HepG2 (cell line): ENCODE measurements around the gene ZNF587B. TPM values are rescaled to one million over a fixed set of nuclear protein-coding genes. Genes with fewer than 3 reads are reported as not detected.
A peak's percentile ranks its signal among the peaks of the same experiment; 100 is the strongest.

Experiments
- ATF1 ChIP-seq: IDR thresholded peaks from 2 replicates; pipeline ENCODE4 v1.6.1; 2016; ENCODE audit warnings: mild to moderate bottlenecking, control low read depth
- BRD4 ChIP-seq: sonication (generic); formaldehyde crosslinking; IDR thresholded peaks from 2 replicates; pipeline ENCODE4 v1.4.0; 2020; ENCODE audit warnings: missing genetic modification reagents
- CEBPB ChIP-seq: IDR thresholded peaks from 2 replicates; pipeline ENCODE4 v1.6.1; 2011; ENCODE audit warnings: low read depth, low read length, improper control_type of control experiment, borderline replicate concordance
- HIVEP1 ChIP-seq: sonication (generic); formaldehyde crosslinking; IDR thresholded peaks from 2 replicates; pipeline ENCODE4 v1.4.0; 2020; ENCODE audit warnings: mild to moderate bottlenecking, missing genetic modification reagents
- KDM5A ChIP-seq: fragments of 200-600 bp; sonication (generic); IDR thresholded peaks from 2 replicates; pipeline ENCODE4 v1.7.0; 2018; ENCODE audit warnings: antibody characterized with exemption, mild to moderate bottlenecking, low read length, borderline replicate concordance
- NFE2 ChIP-seq: sonication (generic); formaldehyde crosslinking; IDR thresholded peaks from 2 replicates; pipeline ENCODE4 v1.4.0; 2020; ENCODE audit warnings: missing genetic modification reagents
- POLR2AphosphoS5 ChIP-seq: IDR thresholded peaks from 2 replicates; pipeline ENCODE4 v1.6.1; 2012; ENCODE audit warnings: low read depth, low read length
- SMARCC2 ChIP-seq: fragments of 450-650 bp; IDR thresholded peaks from 2 replicates; pipeline ENCODE4 v1.6.1; 2017; ENCODE audit warnings: antibody characterized with exemption, mild to moderate bottlenecking
- SRSF9 ChIP-seq: fragments of 200-400 bp; formaldehyde crosslinking; IDR thresholded peaks from 2 replicates; pipeline ENCODE4 v1.6.1; 2018; ENCODE audit warnings: borderline replicate concordance, mild to moderate bottlenecking, low read depth, low read length; ENCODE audit not compliant: insufficient read depth, poor library complexity, severe bottlenecking
- ZFP90 ChIP-seq: sonication (generic); formaldehyde crosslinking; IDR thresholded peaks from 2 replicates; pipeline ENCODE4 v1.8.0; 2022; ENCODE audit warnings: missing genetic modification reagents, mild to moderate bottlenecking, inconsistent platforms, borderline replicate concordance
- ZNF619 ChIP-seq: sonication (generic); formaldehyde crosslinking; IDR thresholded peaks from 2 replicates; pipeline ENCODE4 v1.4.0; 2020; ENCODE audit warnings: mild to moderate bottlenecking, missing genetic modification reagents
- polyA plus RNA-seq, 8 experiments: library from polyadenylated mRNA; depleted of rRNA in 3 of 8; stranded (reverse) in 7 of 8; unstranded in 1 of 8; fragments of >200 nt; fragmentation: Illumina TruSeq in 4 of 8; extraction: Trizol in 4 of 8; gene quantifications; 2 replicates each; pipeline versions ENCODE4 v1.2.1 to v1.2.3, GENCODE V29; 2011 to 2016; ENCODE audit warnings: low read depth in 4 of 8, missing spikeins in 1 of 8, mixed read lengths in 1 of 8; ENCODE audit not compliant: insufficient read depth in 1 of 8
- total RNA-seq, 5 experiments: library from RNA; depleted of rRNA; stranded (reverse); fragments of >200 nt; fragmentation: Illumina TruSeq; extraction: Trizol; gene quantifications; 2 replicates each; pipeline ENCODE4 v1.2.3, GENCODE V29; 2016; ENCODE audit warnings: low read depth in 1 of 5
- TF ChIP-seq, protein P1 (sequence below): sonication (generic); formaldehyde crosslinking; IDR thresholded peaks from 2 replicates; pipeline ENCODE4 v1.8.0; 2023; ENCODE audit warnings: mild to moderate bottlenecking, missing genetic modification reagents
- TF ChIP-seq, protein P2 (sequence below): sonication (generic); formaldehyde crosslinking; IDR thresholded peaks from 2 replicates; pipeline ENCODE4 v1.5.1; 2020; ENCODE audit warnings: missing genetic modification reagents, mild to moderate bottlenecking, borderline replicate concordance
- TF ChIP-seq, protein P3 (sequence below): sonication (generic); formaldehyde crosslinking; IDR thresholded peaks from 2 replicates; pipeline ENCODE4 v1.4.0; 2020; ENCODE audit warnings: mild to moderate bottlenecking, low read depth, missing genetic modification reagents
- TF ChIP-seq, protein P4 (sequence below): sonication (generic); formaldehyde crosslinking; IDR thresholded peaks from 2 replicates; pipeline ENCODE4 v1.4.0; 2020; ENCODE audit warnings: mild to moderate bottlenecking, missing genetic modification reagents
- TF ChIP-seq, protein P5 (sequence below): IDR thresholded peaks from 2 replicates; pipeline ENCODE4 v1.6.1; 2016; ENCODE audit warnings: missing compliant biosample characterization, missing genetic modification reagents, borderline replicate concordance
- TF ChIP-seq, protein P6 (sequence below), 2 experiments: fragments of 450-650 bp in 1 of 2; sonication (generic) in 1 of 2; formaldehyde crosslinking; IDR thresholded peaks; 2 replicates each; pipeline versions ENCODE4 v1.5.0 to v1.8.0; 2020 to 2022; ENCODE audit warnings: mild to moderate bottlenecking in 1 of 2, missing genetic modification reagents in 1 of 2

Gene ZNF587B
- total and polyA plus RNA-seq, 2 of the 13 experiments (the other 11 are each of a cell fraction or from before 2014, with no cell fraction given): 5.2 to 29.9 TPM

DNA sequence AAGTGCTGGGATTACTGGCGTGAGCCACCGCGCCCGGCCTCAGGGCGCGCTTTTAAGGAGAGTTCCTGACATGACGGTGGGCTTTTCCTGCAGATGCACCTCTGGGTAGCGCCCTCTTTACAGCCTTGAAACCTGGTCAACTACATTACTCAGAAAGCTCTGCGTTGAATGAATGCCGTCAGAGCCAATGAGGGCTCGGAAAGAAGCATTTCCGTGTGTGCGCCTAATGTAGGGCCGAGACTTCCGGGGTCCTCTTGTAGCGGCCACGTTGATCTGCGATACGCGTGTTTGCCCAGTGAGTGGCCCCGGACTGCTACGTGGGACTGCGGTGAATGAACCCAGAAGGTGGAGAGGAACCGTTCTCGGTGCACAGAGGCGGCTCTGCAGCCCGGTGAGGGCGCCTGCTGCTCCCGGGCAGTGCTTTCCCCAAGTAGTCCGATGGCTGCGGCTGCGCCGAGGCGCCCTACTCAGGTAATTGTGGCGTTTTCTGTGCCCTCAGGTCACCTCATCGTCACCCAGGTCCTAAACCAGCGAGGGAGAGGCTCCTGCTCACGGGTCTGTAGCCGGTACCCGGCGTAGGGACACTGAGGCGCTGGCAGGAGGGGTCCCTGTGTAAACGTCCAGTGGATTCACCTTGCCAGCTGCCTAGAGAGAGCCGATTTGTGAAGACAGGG, 10.5 kb upstream of the ZNF587B start (continued):
- TF ChIP-seq POLR2AphosphoS5 (peak; percentile 90), KDM5A (peak; percentile 61), BRD4 (no peak), SMARCC2 (no peak), NFE2 (no peak), ATF1 (CRISPR knock-in tag) (peak; percentile 58), CEBPB (no peak), ZNF619 (CRISPR knock-in tag) (0 out of 2 replicates have a peak, but pooled peaks have one; percentile 77), ZFP90 (CRISPR knock-in tag) (0 out of 2 replicates have a peak, but pooled peaks have one; percentile 73), SRSF9 (no peak), HIVEP1 (peak; percentile 66)
- TF ChIP-seq, protein P1, sequence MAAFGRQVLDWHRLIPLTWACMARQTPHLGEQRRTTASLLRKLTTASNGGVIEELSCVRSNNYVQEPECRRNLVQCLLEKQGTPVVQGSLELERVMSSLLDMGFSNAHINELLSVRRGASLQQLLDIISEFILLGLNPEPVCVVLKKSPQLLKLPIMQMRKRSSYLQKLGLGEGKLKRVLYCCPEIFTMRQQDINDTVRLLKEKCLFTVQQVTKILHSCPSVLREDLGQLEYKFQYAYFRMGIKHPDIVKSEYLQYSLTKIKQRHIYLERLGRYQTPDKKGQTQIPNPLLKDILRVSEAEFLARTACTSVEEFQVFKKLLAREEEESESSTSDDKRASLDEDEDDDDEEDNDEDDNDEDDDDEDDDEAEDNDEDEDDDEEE: 0 out of 2 replicates have a peak, but pooled peaks have one; percentile 70
- TF ChIP-seq, protein P2, sequence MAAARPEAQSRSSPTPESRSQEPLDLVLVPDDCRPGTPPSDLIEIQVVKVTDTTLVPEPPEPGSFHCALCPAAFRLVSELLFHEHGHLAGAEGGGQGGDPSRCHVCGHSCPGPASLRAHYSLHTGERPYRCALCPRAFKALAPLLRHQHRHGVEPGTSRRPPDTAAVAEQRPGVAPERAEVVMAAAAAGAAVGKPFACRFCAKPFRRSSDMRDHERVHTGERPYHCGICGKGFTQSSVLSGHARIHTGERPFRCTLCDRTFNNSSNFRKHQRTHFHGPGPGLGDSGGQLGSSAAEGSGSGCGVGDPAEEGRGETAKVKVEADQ (CRISPR knock-in tag): no peak
- TF ChIP-seq, protein P3, sequence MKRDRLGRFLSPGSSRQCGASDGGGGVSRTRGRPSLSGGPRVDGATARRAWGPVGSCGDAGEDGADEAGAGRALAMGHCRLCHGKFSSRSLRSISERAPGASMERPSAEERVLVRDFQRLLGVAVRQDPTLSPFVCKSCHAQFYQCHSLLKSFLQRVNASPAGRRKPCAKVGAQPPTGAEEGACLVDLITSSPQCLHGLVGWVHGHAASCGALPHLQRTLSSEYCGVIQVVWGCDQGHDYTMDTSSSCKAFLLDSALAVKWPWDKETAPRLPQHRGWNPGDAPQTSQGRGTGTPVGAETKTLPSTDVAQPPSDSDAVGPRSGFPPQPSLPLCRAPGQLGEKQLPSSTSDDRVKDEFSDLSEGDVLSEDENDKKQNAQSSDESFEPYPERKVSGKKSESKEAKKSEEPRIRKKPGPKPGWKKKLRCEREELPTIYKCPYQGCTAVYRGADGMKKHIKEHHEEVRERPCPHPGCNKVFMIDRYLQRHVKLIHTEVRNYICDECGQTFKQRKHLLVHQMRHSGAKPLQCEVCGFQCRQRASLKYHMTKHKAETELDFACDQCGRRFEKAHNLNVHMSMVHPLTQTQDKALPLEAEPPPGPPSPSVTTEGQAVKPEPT (CRISPR knock-in tag): peak; percentile 56; the same call in 1 of the 2 replicates
- TF ChIP-seq, protein P4, sequence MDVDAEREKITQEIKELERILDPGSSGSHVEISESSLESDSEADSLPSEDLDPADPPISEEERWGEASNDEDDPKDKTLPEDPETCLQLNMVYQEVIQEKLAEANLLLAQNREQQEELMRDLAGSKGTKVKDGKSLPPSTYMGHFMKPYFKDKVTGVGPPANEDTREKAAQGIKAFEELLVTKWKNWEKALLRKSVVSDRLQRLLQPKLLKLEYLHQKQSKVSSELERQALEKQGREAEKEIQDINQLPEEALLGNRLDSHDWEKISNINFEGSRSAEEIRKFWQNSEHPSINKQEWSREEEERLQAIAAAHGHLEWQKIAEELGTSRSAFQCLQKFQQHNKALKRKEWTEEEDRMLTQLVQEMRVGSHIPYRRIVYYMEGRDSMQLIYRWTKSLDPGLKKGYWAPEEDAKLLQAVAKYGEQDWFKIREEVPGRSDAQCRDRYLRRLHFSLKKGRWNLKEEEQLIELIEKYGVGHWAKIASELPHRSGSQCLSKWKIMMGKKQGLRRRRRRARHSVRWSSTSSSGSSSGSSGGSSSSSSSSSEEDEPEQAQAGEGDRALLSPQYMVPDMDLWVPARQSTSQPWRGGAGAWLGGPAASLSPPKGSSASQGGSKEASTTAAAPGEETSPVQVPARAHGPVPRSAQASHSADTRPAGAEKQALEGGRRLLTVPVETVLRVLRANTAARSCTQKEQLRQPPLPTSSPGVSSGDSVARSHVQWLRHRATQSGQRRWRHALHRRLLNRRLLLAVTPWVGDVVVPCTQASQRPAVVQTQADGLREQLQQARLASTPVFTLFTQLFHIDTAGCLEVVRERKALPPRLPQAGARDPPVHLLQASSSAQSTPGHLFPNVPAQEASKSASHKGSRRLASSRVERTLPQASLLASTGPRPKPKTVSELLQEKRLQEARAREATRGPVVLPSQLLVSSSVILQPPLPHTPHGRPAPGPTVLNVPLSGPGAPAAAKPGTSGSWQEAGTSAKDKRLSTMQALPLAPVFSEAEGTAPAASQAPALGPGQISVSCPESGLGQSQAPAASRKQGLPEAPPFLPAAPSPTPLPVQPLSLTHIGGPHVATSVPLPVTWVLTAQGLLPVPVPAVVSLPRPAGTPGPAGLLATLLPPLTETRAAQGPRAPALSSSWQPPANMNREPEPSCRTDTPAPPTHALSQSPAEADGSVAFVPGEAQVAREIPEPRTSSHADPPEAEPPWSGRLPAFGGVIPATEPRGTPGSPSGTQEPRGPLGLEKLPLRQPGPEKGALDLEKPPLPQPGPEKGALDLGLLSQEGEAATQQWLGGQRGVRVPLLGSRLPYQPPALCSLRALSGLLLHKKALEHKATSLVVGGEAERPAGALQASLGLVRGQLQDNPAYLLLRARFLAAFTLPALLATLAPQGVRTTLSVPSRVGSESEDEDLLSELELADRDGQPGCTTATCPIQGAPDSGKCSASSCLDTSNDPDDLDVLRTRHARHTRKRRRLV (CRISPR knock-in tag): 0 out of 2 replicates have a peak, but pooled peaks have one; percentile 40
- TF ChIP-seq, protein P5, sequence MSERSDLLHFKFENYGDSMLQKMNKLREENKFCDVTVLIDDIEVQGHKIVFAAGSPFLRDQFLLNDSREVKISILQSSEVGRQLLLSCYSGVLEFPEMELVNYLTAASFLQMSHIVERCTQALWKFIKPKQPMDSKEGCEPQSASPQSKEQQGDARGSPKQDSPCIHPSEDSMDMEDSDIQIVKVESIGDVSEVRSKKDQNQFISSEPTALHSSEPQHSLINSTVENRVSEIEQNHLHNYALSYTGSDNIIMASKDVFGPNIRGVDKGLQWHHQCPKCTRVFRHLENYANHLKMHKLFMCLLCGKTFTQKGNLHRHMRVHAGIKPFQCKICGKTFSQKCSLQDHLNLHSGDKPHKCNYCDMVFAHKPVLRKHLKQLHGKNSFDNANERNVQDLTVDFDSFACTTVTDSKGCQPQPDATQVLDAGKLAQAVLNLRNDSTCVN: peak; percentile 16
- TF ChIP-seq, protein P6, sequence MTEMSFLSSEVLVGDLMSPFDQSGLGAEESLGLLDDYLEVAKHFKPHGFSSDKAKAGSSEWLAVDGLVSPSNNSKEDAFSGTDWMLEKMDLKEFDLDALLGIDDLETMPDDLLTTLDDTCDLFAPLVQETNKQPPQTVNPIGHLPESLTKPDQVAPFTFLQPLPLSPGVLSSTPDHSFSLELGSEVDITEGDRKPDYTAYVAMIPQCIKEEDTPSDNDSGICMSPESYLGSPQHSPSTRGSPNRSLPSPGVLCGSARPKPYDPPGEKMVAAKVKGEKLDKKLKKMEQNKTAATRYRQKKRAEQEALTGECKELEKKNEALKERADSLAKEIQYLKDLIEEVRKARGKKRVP (CRISPR knock-in tag; IDR thresholded peaks at IDR 0.05): 0 out of 4 replicates have a peak, but pooled peaks of 1 of the 2 experiments have one; percentile 19
